IMR-90 (cell line): ENCODE results near the gene C12orf75. TPM values are rescaled to one million over a fixed set of nuclear protein-coding genes. Genes with fewer than 3 reads are reported as not detected.

ENCODE experiments used
- ATAC-seq: fragments of 200-7000 bp; cut with Tn5 transposase; 2 replicates; pipeline ENCODE4 v1.9.1; 2020; ENCODE audit warnings: low read depth, mild to moderate bottlenecking, moderate library complexity
- BruUV-seq: library from RNA; stranded (reverse); fragments of 400-500 nt; replicated peaks from 2 replicates; lab custom pipeline; 2021; lab: Mats Ljungman, UMichigan
- CTCF ChIA-PET: fragments of 300-600 bp; formaldehyde crosslinking; extraction: SDS; loops from one replicate; lab custom pipeline; 2021; ENCODE audit warnings: antibody characterized with exemption; lab: Yijun Ruan, JAX
- POLR2A ChIA-PET: fragments of 300-600 bp; sonication (Branson Sonifier 250); formaldehyde crosslinking; loops from one replicate; lab custom pipeline; 2022; ENCODE audit warnings: antibody characterized with exemption; ENCODE audit not compliant: unreplicated experiment; lab: Charles Lee
- DNase-seq: peaks from one replicate; pipeline ENCODE4 v3.0.0; 2013
- H2AFZ ChIP-seq: replicated peaks from 2 replicates; pipeline ENCODE3; 2013; ENCODE audit warnings: low read length, mild to moderate bottlenecking; ENCODE audit not compliant: poor library complexity
- H2AK5ac ChIP-seq: 2 replicates; pipeline ENCODE4 v1.6.1; 2013; ENCODE audit warnings: low read depth, low read length, inconsistent platforms
- H2AK9ac ChIP-seq: replicated peaks from 2 replicates; pipeline ENCODE3; 2013; ENCODE audit warnings: mild to moderate bottlenecking, low read depth, low read length, moderate library complexity; ENCODE audit not compliant: poor library complexity
- H2BK120ac ChIP-seq: 2 replicates; pipeline ENCODE4 v1.6.1; 2013; ENCODE audit warnings: low read depth, low read length, inconsistent platforms
- H2BK15ac ChIP-seq: 3 replicates; pipeline ENCODE4 v1.6.1; 2013; ENCODE audit warnings: low read depth, low read length, inconsistent platforms
- H2BK20ac ChIP-seq: 2 replicates; pipeline ENCODE4 v1.6.1; 2013; ENCODE audit warnings: low read depth, mild to moderate bottlenecking, inconsistent platforms, low read length, moderate library complexity
- H2BK5ac ChIP-seq: 2 replicates; pipeline ENCODE4 v1.6.1; 2013; ENCODE audit warnings: mild to moderate bottlenecking, low read depth, low read length, inconsistent platforms; ENCODE audit not compliant: poor library complexity, severe bottlenecking
- H3K14ac ChIP-seq: replicated peaks from 2 replicates; pipeline ENCODE4 v1.6.1; 2013; ENCODE audit warnings: low read depth, low read length, inconsistent platforms
- H3K18ac ChIP-seq: 2 replicates; pipeline ENCODE4 v1.6.1; 2013; ENCODE audit warnings: low read depth, low read length, control low read depth
- H3K23ac ChIP-seq: 2 replicates; pipeline ENCODE4 v1.6.1; 2013; ENCODE audit warnings: low read depth, low read length, inconsistent platforms
- H3K27ac ChIP-seq: 2 replicates; pipeline ENCODE4 v1.5.1; 2013; ENCODE audit warnings: mild to moderate bottlenecking, control low read depth, low read length; ENCODE audit not compliant: insufficient read depth
- H3K27me3 ChIP-seq: 2 replicates; pipeline ENCODE4 v1.6.1; 2013; ENCODE audit warnings: low read length; ENCODE audit not compliant: control insufficient read depth, insufficient read depth
- H3K36me3 ChIP-seq: 2 replicates; pipeline ENCODE4 v1.6.1; 2013; ENCODE audit warnings: low read length, mixed read lengths; ENCODE audit not compliant: control insufficient read depth, insufficient read depth
- H3K4ac ChIP-seq: 2 replicates; pipeline ENCODE4 v1.6.1; 2013; ENCODE audit warnings: low read depth, low read length, inconsistent platforms
- H3K4me1 ChIP-seq: 2 replicates; pipeline ENCODE4 v1.6.1; 2013; ENCODE audit warnings: low read length, mixed read lengths; ENCODE audit not compliant: control insufficient read depth, insufficient read depth
- H3K4me2 ChIP-seq: 2 replicates; pipeline ENCODE4 v1.6.1; 2013; ENCODE audit warnings: low read depth, mild to moderate bottlenecking, control low read depth, low read length, moderate library complexity
- H3K4me3 ChIP-seq: 2 replicates; pipeline ENCODE4 v1.5.1; 2013; ENCODE audit warnings: low read depth, mild to moderate bottlenecking, control low read depth, low read length, moderate library complexity; ENCODE audit not compliant: insufficient read depth
- H3K56ac ChIP-seq: 2 replicates; pipeline ENCODE4 v1.6.1; 2013; ENCODE audit warnings: low read length, inconsistent platforms; ENCODE audit not compliant: insufficient read depth; ENCODE audit errors: extremely low read depth
- H3K79me1 ChIP-seq, 2 experiments: 2 replicates each; pipeline ENCODE4 v1.6.1; 2013; ENCODE audit warnings: low read length in 2 of 2, inconsistent platforms in 1 of 2, low read depth in 1 of 2
- H3K9ac ChIP-seq: 2 replicates; pipeline ENCODE4 v1.6.1; 2013; ENCODE audit warnings: low read depth, low read length, control low read depth
- H3K9me1 ChIP-seq: 2 replicates; pipeline ENCODE4 v1.6.1; 2013; ENCODE audit warnings: low read length, inconsistent platforms; ENCODE audit not compliant: insufficient read depth
- H3K9me3 ChIP-seq: 2 replicates; pipeline ENCODE4 v1.6.1; 2013; ENCODE audit warnings: low read length; ENCODE audit not compliant: control insufficient read depth, insufficient read depth
- H4K20me1 ChIP-seq: 2 replicates; pipeline ENCODE4 v1.6.1; 2013; ENCODE audit warnings: low read length, inconsistent platforms; ENCODE audit not compliant: insufficient read depth
- H4K5ac ChIP-seq: 2 replicates; pipeline ENCODE4 v1.6.1; 2013; ENCODE audit warnings: mild to moderate bottlenecking, low read depth, low read length, control low read depth
- H4K8ac ChIP-seq, 2 experiments: 2 replicates each; pipeline ENCODE4 v1.6.1; 2013; ENCODE audit warnings: low read depth in 2 of 2, low read length in 2 of 2, control low read depth in 1 of 2, inconsistent platforms in 1 of 2
- H4K91ac ChIP-seq: 2 replicates; pipeline ENCODE4 v1.6.1; 2013; ENCODE audit warnings: low read depth, low read length, inconsistent platforms; ENCODE audit not compliant: insufficient read depth
- NFE2L2 ChIP-seq: fragments of 150-350 bp; IDR thresholded peaks from 2 replicates; pipeline ENCODE4 v1.6.1; 2016; ENCODE audit warnings: low read depth, mild to moderate bottlenecking, low read length
- WGBS, 2 experiments: methylation state at CpG; one replicate each; pipeline versions ENCODE4 v1.1.5 to v1.1.7; 2013; ENCODE audit warnings: missing lambda C conversion rate in 2 of 2; ENCODE audit not compliant: insufficient read length in 1 of 2; ENCODE audit errors: extremely low coverage in 2 of 2; 5-methylcytosine and 5-hydroxymethylcytosine counted together
- dilution Hi-C: fragments of 300-500 bp; cut with HindIII; formaldehyde crosslinking; loops from one replicate; pipeline ENCODE4 v1.14.3; 2018; ENCODE audit warnings: low sequenced_read_pairs; ENCODE audit not compliant: unreplicated experiment
- in situ Hi-C: fragments of 300-500 bp; cut with MboI; formaldehyde crosslinking; loops from 3 replicates; pipeline ENCODE4 v1.14.3; 2019; ENCODE audit warnings: low sequenced_read_pairs, inconsistent platforms, mixed read lengths
- intact Hi-C: fragments of 100-400 bp; cut with micrococcal nuclease; formaldehyde crosslinking; loops from 2 replicates; pipeline ENCODE4 v1.10.0; 2022
- polyA plus RNA-seq, 3 experiments: library from polyadenylated mRNA; depleted of rRNA; stranded (reverse); fragments of >200 nt; gene quantifications; 2 replicates each; pipeline ENCODE4 v1.2.3, GENCODE V29; 2012; ENCODE audit warnings: low replicate concordance in 1 of 3
- total RNA-seq: library from RNA; depleted of rRNA; stranded (reverse); fragments of >200 nt; gene quantifications from 2 replicates; pipeline ENCODE4 v1.2.3, GENCODE V29; 2012

C12orf75 gene
- total and polyA plus RNA-seq, 2 of the 4 experiments (the other 2 are of a cell fraction): 145 to 278 TPM

DNA sequence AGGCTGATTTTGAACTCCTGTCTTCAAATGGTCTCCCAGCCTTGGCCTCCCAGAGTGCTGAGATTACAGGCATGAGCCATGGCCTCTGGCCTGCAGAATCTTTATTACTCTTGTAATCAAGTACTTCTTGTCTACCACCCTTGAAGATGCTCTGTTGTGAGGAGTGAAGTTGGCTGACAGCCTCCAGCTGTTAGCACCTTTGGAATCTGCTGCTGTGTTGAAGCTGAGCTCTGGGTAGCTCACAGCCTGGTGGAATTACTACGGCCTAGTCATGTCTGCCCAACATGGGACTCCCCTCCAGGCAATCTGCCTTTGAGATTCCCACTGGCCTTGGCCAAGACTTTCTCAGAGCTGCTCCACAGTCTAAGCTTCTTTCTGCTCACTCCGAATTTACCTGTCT, 5.8 kb upstream of the C12orf75 start:
- peak overlapping the region; percentile 76 for H4K91ac ChIP-seq
- ChIA-PET CTCF (no interaction called here), POLR2A (no interaction called here)
- H4K5ac ChIP-seq: no peak overlapping the region
- H2BK15ac ChIP-seq: peak overlapping the region; percentile 69; the same call in 1 of the 3 replicates
- no peak overlapping the region for H2BK5ac ChIP-seq
- H4K20me1 ChIP-seq: no peaks in the 10 kb centered on the region
- peaks cover 9% of the 10 kb centered on the region for H3K4me1 ChIP-seq
- H2AK9ac ChIP-seq: no peak overlapping the region
- in situ Hi-C loops (no loop called here), dilution Hi-C loops (no loop called here), intact Hi-C loops (no loop called here)
- H3K9me1 ChIP-seq: peaks cover 16% of the 10 kb centered on the region
- no peak for TF ChIP-seq NFE2L2
- H3K4me3 ChIP-seq: no peak overlapping the region
- H3K9ac ChIP-seq: no peak overlapping the region
- ATAC-seq (peak; percentile 35), DNase-seq (no peak)
- peak overlapping the region; percentile 69 for H2BK120ac ChIP-seq
- H3K23ac ChIP-seq: 0 out of 2 replicates have a peak overlapping the region, but pooled peaks have one; percentile 1
- no peaks in the 10 kb centered on the region for H3K36me3 ChIP-seq
- no peaks in the 10 kb centered on the region for H3K27me3 ChIP-seq
- H2AFZ ChIP-seq: peak overlapping the region; percentile 46
- H3K79me1 ChIP-seq: peaks cover 0 to 32% of the 10 kb centered on the region in 2 experiments; a peak in 3 of 4 replicates
- peak overlapping the region; percentile 76 for H2AK5ac ChIP-seq
- peak overlapping the region; percentile 22; the same call in 1 of the 2 replicates for H3K27ac ChIP-seq
- peak overlapping the region; percentile 42; the same call in 1 of the 2 replicates for H3K18ac ChIP-seq
- H3K9me3 ChIP-seq: no peaks in the 10 kb centered on the region
- peak overlapping the region in 1 of 2 experiments; percentile 68; a peak in 2 of 4 replicates for H4K8ac ChIP-seq
- H3K4ac ChIP-seq: peak overlapping the region; percentile 42
- H3K56ac ChIP-seq: no peak overlapping the region
- no peak overlapping the region; the same call in 1 of the 2 replicates for H3K4me2 ChIP-seq
- no TSS peak for BruUV-seq
- H2BK20ac ChIP-seq: peak overlapping the region; percentile 83
- 0 out of 2 replicates have a peak overlapping the region, but pooled peaks have one; percentile 14 for H3K14ac ChIP-seq
- WGBS, 2 experiments: 75% methylated on average over 1 of the region's 2 CpGs; no CpG with 5 or more reads in 1 of the 2 experiments
